K562 (cell line): ENCODE measurements around the gene MKNK1. TPM values are rescaled to one million over a fixed set of nuclear protein-coding genes. Genes with fewer than 3 reads are reported as not detected.

Source experiments
- BRD4 ChIP-seq: fragments of 200-600 bp; sonication (generic); IDR thresholded peaks from 2 replicates; pipeline ENCODE4 v1.6.1; 2017; ENCODE audit warnings: inconsistent platforms
- CREB1 ChIP-seq, 2 experiments: sonication (generic) in 1 of 2; formaldehyde crosslinking in 1 of 2; IDR thresholded peaks; 2 replicates each; pipeline versions ENCODE4 v1.6.1 to v1.8.0; 2012 to 2022; ENCODE audit warnings: inconsistent platforms in 1 of 2, mild to moderate bottlenecking in 1 of 2, missing genetic modification reagents in 1 of 2, moderate library complexity in 1 of 2
- DPF2 ChIP-seq: fragments of 450-650 bp; IDR thresholded peaks from 2 replicates; pipeline ENCODE4 v1.6.1; 2016
- IRF2 ChIP-seq: sonication (generic); formaldehyde crosslinking; IDR thresholded peaks from 2 replicates; pipeline ENCODE4 v1.8.1; 2022; ENCODE audit warnings: mild to moderate bottlenecking, missing genetic modification reagents
- MBD2 ChIP-seq: sonication (generic); IDR thresholded peaks from 2 replicates; pipeline ENCODE4 v1.6.1; 2016; ENCODE audit warnings: low read depth, borderline replicate concordance
- MTA1 ChIP-seq: fragments of 450-650 bp; IDR thresholded peaks from 2 replicates; pipeline ENCODE4 v1.6.1; 2017; ENCODE audit warnings: borderline replicate concordance
- NR2C1 ChIP-seq, 2 experiments: fragments of 450-650 bp; IDR thresholded peaks; 2 replicates each; pipeline ENCODE4 v1.6.1; 2017; ENCODE audit warnings: mild to moderate bottlenecking in 2 of 2, antibody characterized with exemption in 1 of 2, inconsistent platforms in 1 of 2, missing compliant biosample characterization in 1 of 2, missing genetic modification characterization in 1 of 2
- PRPF4 ChIP-seq: fragments of 200-400 bp; formaldehyde crosslinking; IDR thresholded peaks from one replicate; pipeline ENCODE4 v1.6.1; 2017; ENCODE audit warnings: low read length, low read depth, mild to moderate bottlenecking; ENCODE audit not compliant: insufficient read depth, poor library complexity, severe bottlenecking
- SRSF1 ChIP-seq: fragments of 200-400 bp; formaldehyde crosslinking; IDR thresholded peaks from 2 replicates; pipeline ENCODE4 v1.6.1; 2017; ENCODE audit warnings: mild to moderate bottlenecking, low read depth, low read length, moderate library complexity
- STAT5B ChIP-seq: fragments of 250-450 bp; sonication (Bioruptor Pico); IDR thresholded peaks from 2 replicates; pipeline ENCODE4 v1.8.0; 2021; ENCODE audit warnings: mild to moderate bottlenecking, inconsistent platforms
- ZBTB7A ChIP-seq: IDR thresholded peaks from 2 replicates; pipeline ENCODE4 v1.6.1; 2011; ENCODE audit warnings: low read depth, mild to moderate bottlenecking, low read length, moderate library complexity, borderline replicate concordance; ENCODE audit not compliant: control insufficient read depth
- ZNF551 ChIP-seq: fragments of 250-450 bp; sonication (Bioruptor Pico); IDR thresholded peaks from 2 replicates; pipeline ENCODE4 v1.5.0; 2021; ENCODE audit warnings: mild to moderate bottlenecking, moderate library complexity
- ZNF57 ChIP-seq: fragments of 450-650 bp; formaldehyde crosslinking; IDR thresholded peaks from 2 replicates; pipeline ENCODE4 v1.4.0; 2020; ENCODE audit warnings: mild to moderate bottlenecking, moderate library complexity
- ZNF717 ChIP-seq: fragments of 250-450 bp; sonication (Bioruptor Pico); IDR thresholded peaks from 2 replicates; pipeline ENCODE4 v1.5.0; 2021
- polyA plus RNA-seq, 8 experiments: library from polyadenylated mRNA; depleted of rRNA in 4 of 8; stranded (reverse) in 5 of 8; unstranded in 3 of 8; fragments of >200 nt; fragmentation: Nextera tagmentation in 2 of 8; fragmentation: Illumina TruSeq in 1 of 8; extraction: Ambion mirVana in 2 of 8; extraction: Trizol in 1 of 8; gene quantifications; 2 replicates each; pipeline versions ENCODE4 v1.2.1 to v1.2.3, GENCODE V29; 2011 to 2014; ENCODE audit warnings: inconsistent platforms in 1 of 8, missing spikeins in 1 of 8
- total RNA-seq, 7 experiments: library from RNA; depleted of rRNA in 6 of 7; stranded (reverse); fragments of >200 nt in 6 of 7; fragmentation: Illumina TruSeq in 2 of 7; extraction: Trizol in 2 of 7; gene quantifications; 2 replicates each; pipeline versions ENCODE4 v1.2.1 to v1.2.3, GENCODE V29; 2011 to 2021; ENCODE audit warnings: low replicate concordance in 1 of 7
- TF ChIP-seq, protein P1 (sequence below): fragments of 250-450 bp; sonication (Bioruptor Pico); IDR thresholded peaks from 2 replicates; pipeline ENCODE4 v1.4.0; 2020; ENCODE audit warnings: mild to moderate bottlenecking, moderate library complexity
- TF ChIP-seq, protein P2 (sequence below): sonication (generic); formaldehyde crosslinking; IDR thresholded peaks from 2 replicates; pipeline ENCODE4 v1.8.0; 2022; ENCODE audit warnings: mild to moderate bottlenecking, missing genetic modification reagents
- TF ChIP-seq, protein P3 (sequence below): IDR thresholded peaks from 2 replicates; pipeline ENCODE4 v1.6.1; 2012; ENCODE audit warnings: low read depth, low read length, improper control_type of control experiment, borderline replicate concordance
- TF ChIP-seq, protein P4 (sequence below), 2 experiments: fragments of 450-650 bp; IDR thresholded peaks; 2 replicates each; pipeline ENCODE4 v1.6.1; 2016
- TF ChIP-seq, protein P5 (sequence below): fragments of 200-800 bp; sonication (Bioruptor generic); IDR thresholded peaks from 2 replicates; pipeline ENCODE4 v1.6.1; 2017; ENCODE audit warnings: missing genetic modification characterization, missing compliant biosample characterization

MKNK1 gene
- total and polyA plus RNA-seq, 9 of the 15 experiments (the other 6 are each of a cell fraction or from before 2014, with no cell fraction given) = 27.7 to 51.3 (median 43.7) TPM

DNA sequence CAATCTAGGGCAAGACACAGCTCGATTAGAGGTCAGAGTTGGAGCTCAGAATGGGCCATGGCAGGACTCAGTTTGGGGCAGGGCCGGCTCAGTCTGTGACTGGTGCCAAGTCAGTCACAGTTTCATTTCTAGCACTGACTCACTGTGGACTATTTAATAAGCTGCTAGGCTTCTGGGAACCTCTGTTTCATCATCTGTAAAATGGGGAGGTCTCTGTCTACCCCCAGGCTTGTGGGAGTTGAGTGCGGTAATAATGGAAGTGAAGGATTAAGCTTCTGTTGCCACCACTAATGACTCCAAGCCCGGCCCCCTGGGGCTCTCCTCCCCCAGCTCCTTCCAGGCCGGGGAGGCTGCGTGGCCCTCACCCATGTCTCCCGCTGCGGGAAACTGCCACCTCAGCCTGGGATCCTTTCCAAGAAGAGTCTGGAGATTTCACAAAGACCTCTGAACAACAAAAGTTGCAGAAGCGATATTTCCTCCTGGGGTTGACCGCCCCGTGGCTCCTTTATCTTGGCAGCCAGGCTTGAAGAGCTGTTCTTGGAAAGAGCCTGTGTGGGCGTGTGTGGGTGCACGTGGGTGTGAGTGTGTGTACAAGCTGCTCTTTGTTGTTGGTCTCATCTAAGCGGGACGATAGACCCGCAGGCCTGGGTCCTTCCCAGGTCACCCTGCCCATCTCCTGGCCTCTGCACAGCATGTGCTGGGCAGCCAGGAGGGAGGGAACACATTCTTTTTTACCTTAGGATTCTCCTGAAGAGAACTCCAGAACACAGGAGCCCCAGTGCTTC is 81.7 kb downstream of the MKNK1 start (continued):
- TF ChIP-seq, protein P1, sequence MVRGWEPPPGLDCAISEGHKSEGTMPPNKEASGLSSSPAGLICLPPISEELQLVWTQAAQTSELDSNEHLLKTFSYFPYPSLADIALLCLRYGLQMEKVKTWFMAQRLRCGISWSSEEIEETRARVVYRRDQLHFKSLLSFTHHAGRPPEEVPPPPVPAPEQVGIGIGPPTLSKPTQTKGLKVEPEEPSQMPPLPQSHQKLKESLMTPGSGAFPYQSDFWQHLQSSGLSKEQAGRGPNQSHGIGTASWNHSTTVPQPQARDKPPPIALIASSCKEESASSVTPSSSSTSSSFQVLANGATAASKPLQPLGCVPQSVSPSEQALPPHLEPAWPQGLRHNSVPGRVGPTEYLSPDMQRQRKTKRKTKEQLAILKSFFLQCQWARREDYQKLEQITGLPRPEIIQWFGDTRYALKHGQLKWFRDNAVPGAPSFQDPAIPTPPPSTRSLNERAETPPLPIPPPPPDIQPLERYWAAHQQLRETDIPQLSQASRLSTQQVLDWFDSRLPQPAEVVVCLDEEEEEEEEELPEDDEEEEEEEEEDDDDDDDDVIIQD (CRISPR knock-in tag) = no peak
- no peak for TF ChIP-seq ZNF551
- TF ChIP-seq DPF2 = peak; percentile 98
- TF ChIP-seq MTA1 = peak; percentile 87
- TF ChIP-seq STAT5B (CRISPR knock-in tag) = no peak
- TF ChIP-seq SRSF1 = no peak
- TF ChIP-seq, protein P2, sequence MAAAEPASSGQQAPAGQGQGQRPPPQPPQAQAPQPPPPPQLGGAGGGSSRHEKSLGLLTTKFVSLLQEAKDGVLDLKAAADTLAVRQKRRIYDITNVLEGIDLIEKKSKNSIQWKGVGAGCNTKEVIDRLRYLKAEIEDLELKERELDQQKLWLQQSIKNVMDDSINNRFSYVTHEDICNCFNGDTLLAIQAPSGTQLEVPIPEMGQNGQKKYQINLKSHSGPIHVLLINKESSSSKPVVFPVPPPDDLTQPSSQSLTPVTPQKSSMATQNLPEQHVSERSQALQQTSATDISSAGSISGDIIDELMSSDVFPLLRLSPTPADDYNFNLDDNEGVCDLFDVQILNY (CRISPR knock-in tag) = no peak
- TF ChIP-seq, protein P3, sequence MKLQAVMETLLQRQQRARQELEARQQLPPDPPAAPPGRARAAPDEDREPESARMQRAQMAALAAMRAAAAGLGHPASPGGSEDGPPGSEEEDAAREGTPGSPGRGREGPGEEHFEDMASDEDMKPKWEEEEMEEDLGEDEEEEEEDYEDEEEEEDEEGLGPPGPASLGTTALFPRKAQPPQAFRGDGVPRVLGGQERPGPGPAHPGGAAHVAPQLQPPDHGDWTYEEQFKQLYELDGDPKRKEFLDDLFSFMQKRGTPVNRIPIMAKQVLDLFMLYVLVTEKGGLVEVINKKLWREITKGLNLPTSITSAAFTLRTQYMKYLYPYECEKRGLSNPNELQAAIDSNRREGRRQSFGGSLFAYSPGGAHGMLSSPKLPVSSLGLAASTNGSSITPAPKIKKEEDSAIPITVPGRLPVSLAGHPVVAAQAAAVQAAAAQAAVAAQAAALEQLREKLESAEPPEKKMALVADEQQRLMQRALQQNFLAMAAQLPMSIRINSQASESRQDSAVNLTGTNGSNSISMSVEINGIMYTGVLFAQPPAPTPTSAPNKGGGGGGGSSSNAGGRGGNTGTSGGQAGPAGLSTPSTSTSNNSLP = no peak
- no peak for TF ChIP-seq ZNF57
- TF ChIP-seq, protein P4, sequence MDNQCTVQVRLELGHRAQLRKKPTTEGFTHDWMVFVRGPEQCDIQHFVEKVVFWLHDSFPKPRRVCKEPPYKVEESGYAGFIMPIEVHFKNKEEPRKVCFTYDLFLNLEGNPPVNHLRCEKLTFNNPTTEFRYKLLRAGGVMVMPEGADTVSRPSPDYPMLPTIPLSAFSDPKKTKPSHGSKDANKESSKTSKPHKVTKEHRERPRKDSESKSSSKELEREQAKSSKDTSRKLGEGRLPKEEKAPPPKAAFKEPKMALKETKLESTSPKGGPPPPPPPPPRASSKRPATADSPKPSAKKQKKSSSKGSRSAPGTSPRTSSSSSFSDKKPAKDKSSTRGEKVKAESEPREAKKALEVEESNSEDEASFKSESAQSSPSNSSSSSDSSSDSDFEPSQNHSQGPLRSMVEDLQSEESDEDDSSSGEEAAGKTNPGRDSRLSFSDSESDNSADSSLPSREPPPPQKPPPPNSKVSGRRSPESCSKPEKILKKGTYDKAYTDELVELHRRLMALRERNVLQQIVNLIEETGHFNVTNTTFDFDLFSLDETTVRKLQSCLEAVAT (IDR thresholded peaks at IDR 0.05) = peak; percentile 57 to 88; a peak in 3 of 4 replicates
- TF ChIP-seq CREB1 (IDR thresholded peaks at IDR 0.05) = peak; percentile 70
- no peak for TF ChIP-seq CREB1 (CRISPR knock-in tag; IDR thresholded peaks at IDR 0.05)
- TF ChIP-seq, protein P5, sequence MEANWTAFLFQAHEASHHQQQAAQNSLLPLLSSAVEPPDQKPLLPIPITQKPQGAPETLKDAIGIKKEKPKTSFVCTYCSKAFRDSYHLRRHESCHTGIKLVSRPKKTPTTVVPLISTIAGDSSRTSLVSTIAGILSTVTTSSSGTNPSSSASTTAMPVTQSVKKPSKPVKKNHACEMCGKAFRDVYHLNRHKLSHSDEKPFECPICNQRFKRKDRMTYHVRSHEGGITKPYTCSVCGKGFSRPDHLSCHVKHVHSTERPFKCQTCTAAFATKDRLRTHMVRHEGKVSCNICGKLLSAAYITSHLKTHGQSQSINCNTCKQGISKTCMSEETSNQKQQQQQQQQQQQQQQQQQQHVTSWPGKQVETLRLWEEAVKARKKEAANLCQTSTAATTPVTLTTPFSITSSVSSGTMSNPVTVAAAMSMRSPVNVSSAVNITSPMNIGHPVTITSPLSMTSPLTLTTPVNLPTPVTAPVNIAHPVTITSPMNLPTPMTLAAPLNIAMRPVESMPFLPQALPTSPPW = peak; percentile 89
- TF ChIP-seq NR2C1 (IDR thresholded peaks at IDR 0.05) = peak; percentile 12; the same call in 1 of the 2 replicates
- TF ChIP-seq NR2C1 (tag; IDR thresholded peaks at IDR 0.05) = peak; percentile 46; the same call in 1 of the 2 replicates
- TF ChIP-seq ZBTB7A = peak; percentile 46; the same call in 1 of the 2 replicates
- TF ChIP-seq ZNF717 (CRISPR knock-in tag) = no peak
- no peak for TF ChIP-seq PRPF4
- TF ChIP-seq MBD2 = peak; percentile 82
- no peak for TF ChIP-seq IRF2
- TF ChIP-seq BRD4 = no peak
